NT2/D1 (cell line): Measurements from ENCODE around the gene CLEC3B.

ENCODE experiments used
- SUZ12 ChIP-seq: IDR thresholded peaks from 2 replicates; pipeline ENCODE4 v1.6.1; 2011; ENCODE audit not compliant: insufficient read length, insufficient read depth; ENCODE audit errors: extremely low read depth
- YY1 ChIP-seq: IDR thresholded peaks from 2 replicates; pipeline ENCODE4 v1.6.1; 2011; ENCODE audit not compliant: insufficient read length, insufficient read depth
- ZNF274 ChIP-seq: IDR thresholded peaks from 2 replicates; pipeline ENCODE4 v1.6.1; 2011; ENCODE audit warnings: mild to moderate bottlenecking, low read depth, low read length

- TF ChIP-seq YY1 (no peak), SUZ12 (no peak), ZNF274 (no peak)
Observed at GRCh38 chr3:45055411-45056143, 29.5 kb downstream of the CLEC3B start.
